Nephron (organoid): ENCODE measurements around the gene TECR.

Source experiments
- H3K27ac Mint-ChIP-seq, 3 experiments: 2 replicates each; pipeline ENCODE4 v1.8.0; 2020; ENCODE audit warnings: mixed read lengths in 3 of 3, mild to moderate bottlenecking in 2 of 3, moderate library complexity in 1 of 3
- H3K27me3 Mint-ChIP-seq: 2 replicates; pipeline ENCODE4 v1.8.0; 2021; ENCODE audit warnings: low read depth, mild to moderate bottlenecking, moderate library complexity, mixed read lengths
- H3K36me3 Mint-ChIP-seq: 2 replicates; pipeline ENCODE4 v1.8.0; 2020; ENCODE audit warnings: low read depth, mixed read lengths
- H3K4me1 Mint-ChIP-seq: 2 replicates; pipeline ENCODE4 v1.8.0; 2020; ENCODE audit warnings: mixed read lengths
- H3K4me3 Mint-ChIP-seq, 3 experiments: 2 replicates each; pipeline ENCODE4 v1.8.0; 2020; ENCODE audit warnings: mild to moderate bottlenecking in 3 of 3, mixed read lengths in 3 of 3, moderate library complexity in 2 of 3
- H3K9me3 Mint-ChIP-seq: 2 replicates; pipeline ENCODE4 v1.8.0; 2020; ENCODE audit warnings: mixed read lengths
- CTCF ChIP-seq, 3 experiments: fragments of 200-600 bp; sonication (generic); IDR thresholded peaks; one replicate each; pipeline ENCODE4 v1.5.0; 2021; ENCODE audit warnings: antibody characterized with exemption in 3 of 3; ENCODE audit not compliant: unreplicated experiment in 3 of 3

Gene TECR

GRCh38 chr19:14571695-14572490, 42.5 kb downstream of the TECR start, which contains the start of gene NDUFB7:
Gene NDUFB7, minus strand, starts transcription at chr19:14572066. Its CDS starts 66 bp downstream, at chr19:14572000.
- H3K27ac Mint-ChIP-seq: peak within 1 kb of the TSS in 2 of 3 experiments; percentile 85 to 86
- H3K4me3 Mint-ChIP-seq: peak within 1 kb of the TSS; percentile 96 to 97 (median 97)
- peak; percentile 67 to 69 (median 68) for TF ChIP-seq CTCF (IDR thresholded peaks at IDR 0.05; ENCODE audit: unreplicated experiment in 3 of 3)
- H3K9me3 Mint-ChIP-seq: no peaks in the 10 kb centered on the region
- peaks cover 23% of the 10 kb centered on the region for H3K4me1 Mint-ChIP-seq
- no peaks in the 10 kb centered on the region for H3K27me3 Mint-ChIP-seq
- peaks cover 17% of the 10 kb centered on the region for H3K36me3 Mint-ChIP-seq

DNA sequence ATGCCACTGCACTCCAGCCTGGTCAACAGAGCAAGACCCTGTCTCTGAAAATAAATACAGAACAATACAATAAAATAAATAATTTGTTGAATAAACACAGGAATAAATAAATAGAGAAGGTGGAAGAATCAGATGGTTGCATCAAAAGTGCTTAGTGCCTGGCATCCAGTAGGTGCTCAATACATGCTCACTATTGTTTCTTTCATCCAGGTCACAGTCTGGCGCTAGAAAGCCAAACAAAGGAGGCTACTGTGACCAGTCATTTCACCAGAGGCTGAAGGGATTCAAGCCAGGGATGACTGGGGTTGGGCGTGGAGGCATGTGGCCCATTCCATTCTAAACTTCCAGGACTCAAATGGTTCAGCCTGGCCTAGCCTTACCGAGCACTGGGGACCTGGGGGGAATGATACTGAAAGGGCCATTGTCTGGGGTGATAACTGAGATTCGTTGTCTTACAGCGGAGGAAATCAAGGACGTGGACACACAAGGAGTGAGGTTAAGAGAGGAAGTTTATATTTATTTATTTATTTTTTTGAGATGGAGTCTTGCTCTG, 46.1 kb downstream of the TECR start:
- Mint-ChIP-seq H3K27me3 (no peaks in the 10 kb centered on the region), H3K9me3 (no peaks in the 10 kb centered on the region), H3K4me3 (no peak overlapping the region), H3K27ac (no peak overlapping the region), H3K36me3 (no peaks in the 10 kb centered on the region), H3K4me1 (peaks cover 18% of the 10 kb centered on the region)
- no peak for TF ChIP-seq CTCF (IDR thresholded peaks at IDR 0.05; ENCODE audit: unreplicated experiment in 3 of 3)

DNA sequence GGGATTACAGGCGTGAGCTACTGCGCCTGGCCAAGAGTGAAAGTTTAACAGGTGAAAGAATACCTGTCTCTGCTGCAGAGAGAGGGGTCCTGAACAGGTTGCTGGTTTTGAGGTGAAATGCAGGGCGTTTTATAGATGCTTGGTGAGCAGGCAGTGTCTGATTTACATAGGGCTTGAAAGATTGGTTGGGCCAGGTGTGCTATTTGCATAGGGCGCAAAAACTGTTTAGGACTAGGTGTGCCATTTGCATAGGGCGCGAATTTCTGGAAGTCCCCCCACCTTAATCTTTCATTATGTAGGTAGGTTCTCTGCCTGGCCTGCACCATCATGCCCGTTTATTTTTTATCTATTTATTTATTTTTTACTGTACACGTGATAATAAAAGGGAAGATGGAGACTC, 47.0 kb downstream of the TECR start:
- no peak overlapping the region for H3K27ac Mint-ChIP-seq
- H3K4me1 Mint-ChIP-seq: peaks cover 14% of the 10 kb centered on the region
- H3K4me3 Mint-ChIP-seq: no peak overlapping the region
- TF ChIP-seq CTCF (IDR thresholded peaks at IDR 0.05; ENCODE audit: unreplicated experiment in 3 of 3): no peak
- H3K27me3 Mint-ChIP-seq: no peaks in the 10 kb centered on the region
- H3K9me3 Mint-ChIP-seq: no peaks in the 10 kb centered on the region
- H3K36me3 Mint-ChIP-seq: no peaks in the 10 kb centered on the region

DNA sequence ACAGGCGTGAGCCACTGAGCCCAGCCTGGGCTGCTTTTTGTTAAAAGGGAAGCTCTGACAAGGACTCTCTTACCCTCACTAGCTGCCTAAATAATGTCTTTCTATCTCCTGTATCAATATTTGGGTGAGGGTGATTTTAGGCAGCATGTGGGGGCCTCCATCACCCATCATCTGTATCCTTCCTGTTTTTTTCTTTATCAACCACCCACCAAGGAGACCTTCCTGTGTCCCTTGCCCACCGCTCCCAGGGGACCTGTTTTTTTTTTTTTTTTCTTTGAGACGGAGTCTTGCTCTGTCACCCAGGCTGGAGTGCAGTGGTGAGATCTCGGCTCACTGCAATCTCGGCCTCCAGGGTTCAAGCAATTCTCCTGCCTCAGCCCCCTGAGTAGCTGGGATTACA, 47.9 kb downstream of the TECR start:
- Mint-ChIP-seq H3K9me3 (no peaks in the 10 kb centered on the region), H3K36me3 (no peaks in the 10 kb centered on the region), H3K4me1 (peaks cover 7% of the 10 kb centered on the region), H3K4me3 (no peak overlapping the region), H3K27me3 (no peaks in the 10 kb centered on the region), H3K27ac (no peak overlapping the region)
- no peak for TF ChIP-seq CTCF (IDR thresholded peaks at IDR 0.05; ENCODE audit: unreplicated experiment in 3 of 3)

GRCh38 chr19:14577885-14578427, 48.6 kb downstream of the TECR start:
- Mint-ChIP-seq H3K36me3 (no peaks in the 10 kb centered on the region), H3K4me1 (peaks cover 7% of the 10 kb centered on the region), H3K27ac (no peak overlapping the region), H3K4me3 (no peak overlapping the region), H3K9me3 (no peaks in the 10 kb centered on the region), H3K27me3 (peaks cover 2% of the 10 kb centered on the region)
- TF ChIP-seq CTCF (IDR thresholded peaks at IDR 0.05; ENCODE audit: unreplicated experiment in 3 of 3): no peak
